ENCODE results near the gene CAV3.

DNA sequence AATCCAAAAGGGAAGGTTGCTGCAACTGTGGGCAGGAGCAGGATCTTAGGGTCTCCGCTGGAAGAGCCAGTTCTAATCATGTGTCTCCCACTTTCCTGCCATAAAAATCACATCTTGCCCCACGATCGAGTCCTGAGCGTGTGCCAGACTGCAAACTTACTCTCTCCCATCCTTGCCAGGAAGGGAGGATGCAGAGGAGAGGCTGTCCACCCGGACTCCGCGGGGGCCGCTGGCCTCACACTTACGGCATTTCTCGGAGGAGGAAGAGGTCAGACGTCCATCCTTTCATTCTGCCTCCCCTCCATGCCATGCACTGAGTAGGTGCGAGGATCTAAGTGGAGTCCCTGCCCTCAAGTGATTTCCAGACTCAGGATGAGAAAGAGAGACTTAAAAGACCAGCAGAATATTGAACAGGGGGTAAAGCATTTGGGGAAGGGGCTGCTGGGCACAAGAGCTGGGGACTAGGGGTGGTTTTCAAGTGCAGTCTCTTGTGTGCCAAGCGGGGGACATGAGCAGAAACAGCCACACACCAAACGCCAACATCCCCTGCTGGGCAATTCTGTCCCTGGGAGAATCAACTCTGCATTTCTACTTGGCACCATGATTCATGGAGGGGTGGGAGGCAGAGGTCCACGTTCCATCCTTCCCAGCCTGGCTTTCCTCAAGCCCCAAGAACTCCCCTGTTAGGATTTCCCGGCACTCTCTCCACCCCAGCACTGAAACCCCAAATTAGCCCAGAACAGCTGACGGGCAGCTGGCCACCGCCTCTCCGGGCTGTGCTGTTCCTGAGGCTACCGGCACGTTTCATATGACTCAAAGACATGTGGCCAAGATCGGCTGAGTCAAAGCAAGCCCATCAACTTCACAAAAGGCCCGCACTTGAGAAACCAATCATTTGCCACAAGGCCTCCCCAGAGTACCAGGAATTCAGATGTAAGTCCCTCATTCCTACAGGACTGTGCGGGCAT lies 24.2 kb downstream of the CAV3 start:
- TF ChIP-seq, protein P1, sequence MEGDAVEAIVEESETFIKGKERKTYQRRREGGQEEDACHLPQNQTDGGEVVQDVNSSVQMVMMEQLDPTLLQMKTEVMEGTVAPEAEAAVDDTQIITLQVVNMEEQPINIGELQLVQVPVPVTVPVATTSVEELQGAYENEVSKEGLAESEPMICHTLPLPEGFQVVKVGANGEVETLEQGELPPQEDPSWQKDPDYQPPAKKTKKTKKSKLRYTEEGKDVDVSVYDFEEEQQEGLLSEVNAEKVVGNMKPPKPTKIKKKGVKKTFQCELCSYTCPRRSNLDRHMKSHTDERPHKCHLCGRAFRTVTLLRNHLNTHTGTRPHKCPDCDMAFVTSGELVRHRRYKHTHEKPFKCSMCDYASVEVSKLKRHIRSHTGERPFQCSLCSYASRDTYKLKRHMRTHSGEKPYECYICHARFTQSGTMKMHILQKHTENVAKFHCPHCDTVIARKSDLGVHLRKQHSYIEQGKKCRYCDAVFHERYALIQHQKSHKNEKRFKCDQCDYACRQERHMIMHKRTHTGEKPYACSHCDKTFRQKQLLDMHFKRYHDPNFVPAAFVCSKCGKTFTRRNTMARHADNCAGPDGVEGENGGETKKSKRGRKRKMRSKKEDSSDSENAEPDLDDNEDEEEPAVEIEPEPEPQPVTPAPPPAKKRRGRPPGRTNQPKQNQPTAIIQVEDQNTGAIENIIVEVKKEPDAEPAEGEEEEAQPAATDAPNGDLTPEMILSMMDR (IDR thresholded peaks at IDR 0.05): no peak
- TF ChIP-seq POLR2AphosphoS5 (IDR thresholded peaks at IDR 0.05): no peak
- no peak for TF ChIP-seq POLR2A (IDR thresholded peaks at IDR 0.05)
